Stimulated activated CD4-positive, alpha-beta T cell treated with anti-CD3 and anti-CD28 coated beads, Interleukin-2, amount 100 ng/mL, for 24 hours (primary cell): Measurements from ENCODE around the gene PLK1.
"Not testable (repeated sequence)": the region's sequence is repeated elsewhere in the genome, so short reads cannot be mapped to it uniquely, and the experiment has no call there.

Experiments used
- DNase-seq, 2 donors: peaks; one replicate each; pipeline ENCODE4 v3.0.0-alpha.2; 2020

PLK1 gene

DNA sequence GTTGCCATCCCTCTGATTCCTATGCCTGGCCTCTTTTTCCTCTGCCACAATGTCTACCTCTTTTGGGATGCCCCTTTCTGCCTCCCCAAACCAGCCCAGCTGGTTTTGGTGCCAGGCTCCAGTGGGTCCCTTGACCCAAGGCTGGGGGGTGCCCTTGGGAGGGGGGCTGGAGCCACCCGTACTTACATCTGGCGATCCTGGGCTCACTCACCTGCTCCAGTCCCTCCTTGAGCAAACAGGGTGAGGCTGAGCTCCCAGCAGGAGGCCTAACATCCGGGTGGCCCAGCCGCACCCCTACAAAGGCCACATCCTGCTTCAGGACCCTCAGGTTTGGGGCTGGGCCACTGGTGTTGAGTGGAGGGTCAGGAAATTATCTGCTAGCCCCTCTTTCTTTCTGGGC lies 33.1 kb downstream of the PLK1 start:
- no peak for DNase-seq

DNA sequence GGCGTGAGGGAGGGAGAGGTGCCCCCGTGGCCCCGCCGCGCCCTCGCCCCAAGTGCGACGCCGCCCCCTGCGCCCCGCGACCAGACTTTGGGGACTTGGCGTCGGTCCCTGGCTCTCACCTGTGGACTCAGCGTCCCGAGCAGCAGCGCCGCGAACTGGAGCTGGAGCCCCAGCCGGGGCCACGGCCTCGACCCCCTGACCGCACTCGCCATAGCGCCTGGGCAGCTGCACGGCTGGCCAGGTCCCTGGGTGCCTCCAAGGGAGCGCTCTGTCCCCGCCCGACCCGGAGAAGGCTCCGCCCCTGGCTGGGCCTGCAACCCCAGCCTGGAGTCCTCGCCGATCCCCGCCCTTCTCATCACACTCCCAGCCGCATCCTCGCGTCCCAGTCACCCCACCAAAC lies 34.3 kb downstream of the PLK1 start, which contains the start of gene ERN2:
Gene ERN2, minus strand, starts transcription at position 247 of the 400 bp plus-strand sequence. Its CDS starts 35 bp downstream, at position 212.
- no peak for DNase-seq

DNA sequence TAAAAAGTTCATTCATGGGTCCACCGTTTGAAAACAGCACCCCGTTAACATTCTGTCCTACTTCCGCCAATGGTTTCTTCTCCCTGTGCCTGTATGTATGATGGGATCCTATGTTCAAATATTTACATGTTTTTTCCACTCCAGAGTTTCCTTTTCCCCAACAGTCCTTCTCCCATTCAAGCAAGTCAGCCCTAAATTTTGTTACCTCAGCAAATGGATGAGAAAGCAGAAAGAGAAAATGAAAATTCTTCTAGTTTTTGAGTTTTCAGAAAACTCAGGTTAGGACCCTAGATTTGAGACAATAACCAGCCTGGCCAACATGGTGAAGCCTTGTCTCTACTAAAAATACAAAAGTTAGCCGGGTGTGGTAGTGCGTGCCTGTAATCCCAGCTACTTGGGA lies 37.8 kb downstream of the PLK1 start:
- no peak for DNase-seq

DNA sequence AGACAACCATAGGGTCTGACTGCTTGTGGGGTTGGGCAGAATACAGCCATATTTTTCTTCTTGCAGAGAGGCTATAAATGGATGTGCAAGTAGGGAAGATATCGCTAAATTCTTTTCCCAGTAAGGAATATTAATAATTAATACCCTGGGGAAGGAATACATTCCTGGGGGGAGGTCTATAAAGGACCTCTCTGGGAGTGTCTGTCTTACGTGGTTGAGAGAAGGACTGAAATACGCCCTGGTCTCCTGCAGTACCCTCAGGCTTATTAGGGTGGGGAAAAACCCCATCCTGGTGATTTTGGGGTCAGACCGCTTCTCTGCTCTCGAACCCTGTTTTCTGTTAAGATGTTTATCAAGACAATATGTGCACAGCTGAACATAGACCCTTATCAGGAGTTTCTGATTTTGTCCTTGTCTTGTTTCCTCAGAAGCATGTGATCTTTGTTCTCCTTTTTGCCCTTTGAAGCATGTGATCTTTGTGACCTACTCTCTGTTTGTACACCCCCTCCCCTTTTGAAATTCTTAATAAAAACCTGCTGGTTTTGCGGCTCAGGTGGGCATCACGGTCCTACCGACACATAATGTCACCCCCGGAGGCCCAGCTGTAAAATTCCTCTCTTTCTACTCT lies 44.0 kb downstream of the PLK1 start:
- DNase-seq = not testable (repeated sequence)

DNA sequence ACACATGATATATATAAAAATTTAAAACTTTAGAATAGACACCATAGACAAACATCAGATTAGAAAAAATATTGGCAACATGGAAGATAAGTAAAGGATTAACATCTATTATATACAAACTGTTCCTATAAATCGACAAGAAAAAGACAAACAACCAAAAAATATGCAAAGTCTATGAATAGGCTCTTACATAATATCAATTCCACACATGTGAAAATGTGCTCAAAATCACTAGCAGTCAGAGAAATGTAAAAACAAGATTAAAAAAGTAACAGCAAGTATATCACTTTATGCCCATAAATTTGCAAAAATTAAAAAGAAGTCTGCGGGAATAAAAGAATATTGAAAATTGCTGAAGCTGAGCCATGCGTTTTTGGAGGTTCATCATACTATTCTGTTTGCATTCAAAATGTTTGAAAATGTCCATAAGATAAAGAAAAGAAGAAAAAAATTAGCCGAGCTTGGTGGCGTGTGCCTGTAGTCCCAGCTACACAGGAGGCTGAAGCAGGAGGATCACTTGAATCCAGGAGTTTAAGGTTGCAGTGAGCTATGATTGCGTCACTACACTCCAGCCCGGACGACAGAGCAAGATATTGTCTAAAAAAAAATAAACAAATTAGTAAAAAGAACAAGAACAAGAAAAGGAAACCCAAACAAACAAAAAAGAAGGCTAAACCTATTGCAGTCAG lies 45.6 kb downstream of the PLK1 start:
- DNase-seq = no peak

DNA sequence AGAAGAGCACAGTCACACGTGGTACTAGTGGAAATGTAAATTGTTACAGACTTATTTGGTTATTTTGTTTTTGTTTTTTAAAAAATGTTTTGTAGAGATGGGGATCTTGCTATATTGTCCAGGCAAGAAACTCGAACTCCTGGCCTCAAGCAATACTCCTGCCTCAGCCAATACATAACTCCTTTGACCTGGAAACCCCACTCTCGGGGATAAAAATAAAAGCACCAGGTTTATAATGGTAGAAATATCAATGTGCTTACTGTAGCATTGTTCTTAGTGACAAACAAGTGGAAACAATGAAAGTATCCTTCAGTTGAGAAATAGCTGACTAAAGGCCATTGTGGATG lies 46.1 kb downstream of the PLK1 start:
- no peak for DNase-seq

DNA sequence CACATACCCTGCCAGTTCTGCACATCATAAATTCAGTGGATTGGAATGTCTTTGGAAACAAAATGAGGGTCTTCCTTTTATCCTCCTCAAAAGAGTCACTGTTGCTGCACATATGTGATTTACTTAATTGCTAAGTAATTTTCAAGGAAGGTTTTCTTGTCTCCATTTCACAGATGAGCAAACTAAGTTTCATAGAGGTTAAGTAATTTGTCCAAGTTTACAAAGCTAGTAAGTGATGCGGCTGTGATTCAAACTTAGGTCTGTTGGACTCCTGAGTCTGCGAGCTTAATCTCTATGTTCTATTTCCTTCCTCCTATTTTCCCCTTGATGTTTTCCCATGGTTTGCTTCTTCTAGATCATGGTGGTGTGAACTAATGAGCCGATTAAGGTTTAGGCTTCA lies 48.0 kb downstream of the PLK1 start:
- DNase-seq = no peak

DNA sequence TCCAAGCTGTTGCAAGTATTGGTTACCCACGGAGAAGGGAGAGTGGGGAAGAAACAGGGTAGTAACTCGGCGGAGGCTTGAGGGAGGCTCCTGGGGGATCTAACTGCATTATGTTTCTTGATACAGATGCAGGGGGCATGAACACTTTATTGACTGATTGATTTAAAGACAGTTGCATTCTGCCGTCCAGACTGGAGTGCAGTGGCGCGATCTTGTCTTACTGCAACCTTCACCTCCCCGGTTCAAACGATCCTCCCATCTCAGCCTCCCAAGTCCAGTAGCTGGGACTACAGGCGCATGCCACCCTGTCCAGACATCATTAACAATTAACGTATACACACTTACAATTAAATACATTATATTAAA lies 49.4 kb downstream of the PLK1 start:
- no peak for DNase-seq

DNA sequence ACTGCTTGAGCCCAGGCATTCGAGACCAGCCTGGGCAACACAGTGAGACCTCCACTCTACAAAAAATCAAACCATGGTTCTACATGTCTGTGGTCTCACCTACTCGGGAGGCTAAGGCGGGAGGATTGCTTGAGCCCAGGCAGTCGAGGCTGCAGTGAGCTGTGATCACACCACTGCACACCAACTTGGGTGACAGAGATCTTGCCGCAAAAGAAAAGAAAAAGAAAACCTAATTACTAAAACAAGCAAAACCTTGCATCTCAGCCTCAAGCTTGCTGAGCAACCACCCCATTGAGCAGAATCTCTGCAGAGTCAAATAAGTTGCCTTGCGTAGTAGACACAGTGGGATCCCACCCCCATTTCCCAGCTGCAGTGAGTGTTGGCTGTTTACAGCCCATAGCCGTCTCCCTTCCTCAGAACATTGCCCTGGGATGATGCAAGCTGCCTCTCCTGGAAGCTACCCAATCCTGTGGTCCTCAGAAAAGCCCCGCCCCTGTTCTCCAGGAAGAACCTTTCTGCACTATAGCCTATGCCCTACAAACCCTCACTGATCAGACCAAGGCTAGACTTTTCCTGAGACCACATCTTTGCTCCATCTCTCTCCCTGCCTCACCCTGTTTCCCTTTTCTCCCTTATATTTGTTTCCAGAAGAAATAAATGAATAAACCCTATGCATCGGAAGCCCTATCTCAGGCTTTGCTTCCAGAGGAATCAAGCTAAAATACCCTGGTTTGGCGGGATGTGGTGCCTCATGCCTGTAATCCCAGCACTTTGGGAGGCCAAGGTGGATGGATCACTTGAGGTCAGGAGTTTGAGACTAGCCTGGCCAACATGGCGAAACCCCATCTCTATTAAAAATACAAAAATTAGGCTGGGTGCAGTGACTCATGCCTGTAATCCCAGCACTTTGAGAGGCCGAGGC lies 51.1 kb downstream of the PLK1 start:
- DNase-seq = no peak

DNA sequence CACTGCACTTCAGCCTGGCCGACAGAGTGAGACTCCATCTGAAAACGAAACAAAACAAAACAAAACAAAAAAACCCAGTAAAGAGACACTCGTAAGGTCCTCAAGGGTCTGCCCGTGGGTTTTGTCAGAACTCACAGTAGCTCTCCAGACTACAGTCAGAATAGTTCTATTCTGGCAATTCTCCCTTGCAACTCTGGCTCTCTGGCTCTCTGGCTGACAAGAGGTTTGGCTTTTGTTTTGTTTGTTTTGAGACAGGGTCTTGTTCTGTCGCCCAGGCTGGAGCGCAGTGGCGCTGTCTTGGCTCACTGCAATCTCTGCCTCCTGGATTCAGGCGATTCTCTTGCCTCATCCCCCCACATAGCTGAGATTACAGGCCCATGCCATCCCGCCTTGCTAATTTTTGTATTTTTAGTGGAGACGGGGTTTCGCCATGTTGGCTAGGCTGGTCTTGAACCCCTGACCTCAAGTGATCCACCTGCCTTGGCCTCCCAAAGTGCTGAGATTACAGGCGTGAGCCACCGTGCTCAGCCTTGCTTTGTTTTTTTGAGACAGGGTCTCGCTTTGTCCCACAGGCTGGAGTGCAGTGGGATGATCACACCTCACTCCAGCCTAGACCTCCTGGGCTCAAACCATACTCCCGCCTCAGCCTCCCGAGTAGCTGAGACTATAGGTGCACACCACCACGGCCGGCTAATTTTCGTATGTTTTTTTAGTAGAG lies 55.6 kb downstream of the PLK1 start:
- DNase-seq = no peak

DNA sequence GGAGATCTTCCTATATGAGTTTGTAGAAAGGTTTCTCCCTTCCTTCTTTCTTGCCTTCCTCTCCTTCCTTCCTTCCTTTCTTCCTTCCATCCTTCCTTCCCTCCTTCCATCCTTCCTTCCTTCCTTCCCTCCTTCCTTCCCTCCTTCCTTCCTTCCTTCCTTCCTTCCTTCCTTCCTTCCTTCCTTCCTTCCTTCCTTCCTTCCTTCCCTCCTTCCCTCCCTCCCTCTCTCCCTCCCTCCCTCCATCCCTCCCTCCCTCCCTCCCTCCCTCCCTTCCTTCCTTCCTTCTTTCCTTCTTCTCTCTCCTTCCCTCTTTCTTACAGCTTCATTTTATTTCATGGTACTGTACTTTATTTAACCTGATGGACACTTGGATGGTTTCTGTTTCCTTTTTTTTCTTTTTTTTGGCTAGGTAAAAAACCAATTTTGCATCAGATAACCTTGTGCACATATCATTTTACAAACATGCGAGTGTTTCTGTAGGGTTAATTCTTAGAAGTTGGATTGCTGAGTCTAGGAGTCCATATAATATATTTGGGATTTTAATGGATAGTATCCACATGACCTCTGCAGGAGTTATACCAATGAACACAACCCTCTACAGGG lies 58.8 kb downstream of the PLK1 start:
- DNase-seq = not testable (repeated sequence)

DNA sequence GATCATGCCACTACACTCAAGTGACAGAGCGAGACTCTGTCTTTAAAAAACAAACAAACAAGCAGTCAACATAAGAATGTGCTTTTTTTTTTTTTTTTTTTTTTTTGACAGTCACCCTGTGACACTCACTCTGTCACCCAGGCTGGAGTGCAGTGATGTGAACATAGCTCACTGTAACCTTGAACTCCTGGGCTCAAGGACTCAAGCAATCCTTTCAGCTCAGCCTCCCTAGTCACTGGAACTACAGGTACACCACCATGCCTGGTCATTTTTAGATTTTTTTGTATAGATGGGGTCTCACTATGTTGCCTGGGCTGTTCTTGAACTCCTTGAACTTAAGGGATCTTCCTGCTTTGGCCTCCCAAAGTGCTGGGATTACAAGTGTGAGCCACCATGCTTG lies 60.8 kb downstream of the PLK1 start:
- DNase-seq = no peak
